CD4-positive, alpha-beta T cell treated with Interleukin-15 for 4 hours (primary cell): Measurements from ENCODE around the gene RPTOR.
"Not testable (repeated sequence)": the region's sequence is repeated elsewhere in the genome, so short reads cannot be mapped to it uniquely, and the experiment has no call there.

Experiments used
- DNase-seq: peaks from one replicate; pipeline ENCODE4 v3.0.0-alpha.2; 2020; ENCODE audit warnings: low spot score

RPTOR gene

DNA sequence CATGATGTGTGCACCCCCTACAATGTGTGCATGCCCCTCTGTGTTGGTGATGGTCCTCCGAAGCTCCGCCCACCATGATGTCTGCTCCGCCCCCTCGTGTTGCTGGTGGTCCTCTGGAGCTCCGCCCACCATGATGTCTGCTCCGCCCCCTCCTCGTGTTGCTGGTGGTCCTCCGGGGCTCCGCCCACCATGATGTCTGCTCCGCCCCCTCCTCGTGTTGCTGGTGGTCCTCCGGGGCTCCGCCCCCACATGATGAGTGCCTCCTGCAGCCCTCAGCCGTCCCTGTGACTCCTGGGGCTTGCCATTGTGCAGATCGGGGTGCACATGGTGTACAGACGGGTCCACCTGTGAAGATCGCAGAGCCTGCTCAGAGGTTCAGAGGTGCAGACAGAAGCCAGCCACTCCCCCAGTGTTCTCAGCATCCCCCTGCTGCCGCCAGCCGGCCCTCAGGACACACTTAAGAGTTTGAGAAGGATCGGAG lies 317.9 kb downstream of the RPTOR start:
- no peak for DNase-seq

DNA sequence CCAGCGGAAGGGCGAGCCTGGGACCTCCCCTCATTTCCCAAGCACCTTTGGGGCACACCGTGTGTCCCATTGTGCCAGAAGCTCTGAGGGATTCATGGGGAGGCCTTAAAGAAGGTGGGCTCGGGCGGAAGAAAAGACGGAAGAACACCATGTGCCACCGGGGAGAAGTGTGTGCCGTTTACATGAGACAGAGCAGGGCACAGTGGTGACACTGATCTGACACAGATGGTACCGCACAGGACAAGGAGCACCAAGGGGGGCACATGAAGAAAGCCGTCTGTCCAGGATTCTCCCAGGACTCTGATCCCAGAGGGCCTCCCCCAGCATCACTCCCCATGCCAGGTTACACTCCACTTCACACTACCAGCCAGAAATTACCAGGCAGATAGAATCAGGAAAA lies 318.3 kb downstream of the RPTOR start:
- no peak for DNase-seq

DNA sequence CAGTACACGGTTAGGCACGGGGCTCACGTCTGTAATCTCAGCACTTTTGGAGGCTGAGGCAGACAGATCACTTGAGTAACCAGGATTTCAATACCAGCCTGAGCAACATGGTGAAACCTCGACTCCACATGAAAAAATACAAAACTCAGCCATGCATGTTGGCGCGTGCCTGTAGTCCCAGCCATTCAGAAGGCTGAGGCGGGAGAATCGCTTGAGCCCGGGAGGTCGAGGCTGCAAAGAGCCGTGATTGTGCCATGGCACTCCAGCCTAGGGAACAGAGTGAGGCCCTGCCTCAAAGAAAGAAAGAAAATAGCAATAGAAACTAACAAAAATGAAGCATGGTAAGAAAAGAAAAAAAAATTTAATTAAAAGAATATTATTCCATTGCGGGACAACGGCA lies 319.0 kb downstream of the RPTOR start:
- no peak for DNase-seq

DNA sequence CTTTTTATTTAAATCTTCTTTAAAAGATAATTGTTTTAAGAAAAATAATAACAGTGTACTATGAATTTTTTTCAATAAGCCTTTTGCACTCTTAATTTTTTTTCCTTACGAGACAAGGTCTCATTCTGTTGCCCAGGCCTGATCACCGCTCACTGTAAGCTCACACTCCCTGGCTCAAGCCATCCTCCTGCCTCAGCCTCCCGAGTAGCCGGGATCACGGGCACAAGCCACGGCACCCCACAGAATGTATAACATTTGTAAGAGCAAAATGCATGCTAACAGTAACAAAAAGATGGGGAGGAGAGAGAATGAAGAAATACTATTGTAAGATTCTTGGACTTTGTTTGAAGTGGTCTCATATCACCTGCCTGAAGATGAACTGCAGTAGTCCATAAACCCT lies 320.1 kb downstream of the RPTOR start:
- DNase-seq = no peak

DNA sequence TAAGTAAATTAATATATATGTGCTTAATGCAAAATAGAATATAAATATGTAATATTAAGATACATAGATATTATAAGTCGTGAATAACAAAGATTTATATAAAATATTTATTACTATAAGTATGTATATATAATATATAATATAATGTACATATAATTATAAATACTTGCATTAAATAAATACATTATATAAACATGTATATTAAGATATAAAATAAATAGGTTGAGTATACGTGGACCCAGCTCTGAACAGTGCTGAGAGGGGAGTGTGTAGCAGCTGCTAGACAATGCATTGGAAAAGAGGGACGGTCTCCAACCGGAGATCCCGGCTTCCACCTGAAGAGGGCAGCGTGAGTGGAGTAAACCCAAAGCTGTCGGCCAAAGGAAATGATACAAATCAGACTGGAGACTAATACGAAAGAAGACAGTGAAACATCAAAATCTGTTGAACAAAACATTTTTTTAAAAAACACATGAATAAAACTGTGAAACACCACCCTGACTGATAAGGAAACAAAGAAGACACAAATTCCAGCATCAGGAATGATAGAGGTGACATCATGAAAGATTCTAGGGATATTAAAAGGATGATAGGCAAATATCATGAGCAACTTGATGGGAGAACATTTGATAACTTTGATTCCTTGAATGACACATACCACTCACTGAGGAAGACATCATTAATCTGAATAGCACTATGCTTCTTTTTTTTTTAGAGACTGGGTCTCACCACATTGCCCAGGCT lies 321.6 kb downstream of the RPTOR start:
- DNase-seq = peak; percentile 76

DNA sequence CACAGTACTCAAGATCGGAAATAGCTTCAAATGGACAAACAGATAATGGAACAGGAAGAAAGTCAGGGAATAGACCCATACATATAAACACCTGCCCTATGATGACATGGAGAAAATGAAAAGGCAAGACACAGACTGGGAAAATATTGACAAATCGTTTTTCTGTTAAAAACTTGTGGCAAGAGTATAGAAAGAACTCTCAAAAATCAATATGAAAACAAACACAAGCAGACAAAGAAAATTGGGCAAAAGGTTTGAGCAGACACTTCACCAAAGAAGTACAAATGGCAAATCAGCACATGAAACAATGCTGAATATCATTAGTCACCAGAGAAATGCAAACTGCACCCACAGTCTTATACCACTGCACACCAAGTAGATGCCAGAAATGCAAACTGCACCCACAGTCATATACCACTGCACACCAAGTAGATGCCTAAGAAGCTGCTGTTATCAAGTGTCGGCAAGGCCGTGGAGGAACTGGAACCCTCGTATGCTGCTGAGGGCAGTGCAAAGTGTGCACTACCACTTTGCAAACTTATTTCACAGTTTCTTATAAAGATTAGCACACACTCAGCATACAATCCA lies 323.5 kb downstream of the RPTOR start:
- no peak for DNase-seq

DNA sequence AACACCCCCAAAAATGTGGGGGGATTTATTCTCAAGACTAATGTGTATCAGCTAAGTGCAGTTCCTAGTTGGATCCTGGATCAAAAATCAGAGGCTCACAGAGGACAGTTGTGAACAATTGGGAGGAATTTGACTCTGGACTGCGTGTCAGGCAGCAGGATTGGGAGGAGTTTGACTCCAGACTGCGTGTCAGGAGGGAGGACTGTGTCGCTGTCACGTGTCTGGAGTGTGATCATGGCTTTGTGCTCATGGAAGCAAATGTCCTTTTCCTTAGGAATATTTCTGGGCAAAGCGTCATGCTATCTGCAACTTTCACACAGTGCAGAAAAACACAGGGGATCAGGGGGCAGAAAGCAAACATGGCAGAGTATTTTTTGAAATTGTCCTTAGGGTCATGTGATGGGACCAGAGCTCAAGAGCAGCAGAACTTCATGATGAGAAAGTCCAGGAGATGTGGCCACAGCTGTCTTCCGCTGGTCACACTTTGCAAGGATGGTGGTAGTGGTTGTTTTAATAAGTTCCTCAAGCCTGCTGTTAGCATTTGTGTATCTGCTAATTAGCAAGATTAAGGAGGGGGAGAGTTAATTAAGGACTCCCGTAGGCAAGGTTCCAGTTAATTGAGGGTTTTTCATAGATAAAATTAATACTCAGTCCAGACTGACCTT lies 325.0 kb downstream of the RPTOR start:
- DNase-seq = no peak

DNA sequence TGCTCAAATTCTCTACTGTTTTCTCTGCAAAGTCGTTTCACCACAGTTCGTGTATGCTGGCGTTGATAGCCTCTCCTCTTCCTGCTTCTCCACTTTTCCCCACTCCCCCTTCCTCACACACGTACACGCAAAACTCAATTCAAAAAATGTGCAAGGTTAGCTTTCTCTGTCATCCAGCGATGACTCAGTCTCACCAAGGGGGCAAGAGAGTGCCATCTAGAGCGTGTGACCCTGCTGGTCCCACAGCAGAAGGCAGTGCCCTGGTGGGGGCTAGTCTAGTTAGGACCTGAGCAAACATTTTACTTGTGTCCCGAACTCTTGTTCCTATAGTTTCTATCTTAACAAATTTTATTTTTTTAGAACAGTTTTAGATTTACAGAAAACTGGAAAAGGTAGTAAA lies 325.8 kb downstream of the RPTOR start:
- peak; percentile 19 for DNase-seq

DNA sequence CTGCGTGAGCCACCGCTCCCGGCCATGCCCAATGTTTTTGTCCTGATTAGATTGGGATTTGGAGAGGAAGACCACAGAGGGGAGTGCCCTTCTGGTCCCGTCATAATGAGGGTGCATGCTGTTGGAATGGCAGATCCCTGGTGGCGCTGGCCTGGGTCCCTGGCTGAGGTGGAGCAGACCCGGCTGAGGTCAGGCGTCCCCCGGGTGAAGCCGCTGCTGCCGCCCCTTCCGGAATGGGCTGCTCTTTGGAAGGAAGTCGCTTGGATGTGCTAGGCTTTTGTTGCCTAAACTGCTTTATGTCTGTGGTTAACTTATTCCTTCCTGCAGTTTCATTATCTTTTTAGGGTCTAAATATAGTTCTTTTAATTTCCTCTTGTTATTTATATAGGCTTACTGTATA lies 326.7 kb downstream of the RPTOR start:
- peak; percentile 19 for DNase-seq

DNA sequence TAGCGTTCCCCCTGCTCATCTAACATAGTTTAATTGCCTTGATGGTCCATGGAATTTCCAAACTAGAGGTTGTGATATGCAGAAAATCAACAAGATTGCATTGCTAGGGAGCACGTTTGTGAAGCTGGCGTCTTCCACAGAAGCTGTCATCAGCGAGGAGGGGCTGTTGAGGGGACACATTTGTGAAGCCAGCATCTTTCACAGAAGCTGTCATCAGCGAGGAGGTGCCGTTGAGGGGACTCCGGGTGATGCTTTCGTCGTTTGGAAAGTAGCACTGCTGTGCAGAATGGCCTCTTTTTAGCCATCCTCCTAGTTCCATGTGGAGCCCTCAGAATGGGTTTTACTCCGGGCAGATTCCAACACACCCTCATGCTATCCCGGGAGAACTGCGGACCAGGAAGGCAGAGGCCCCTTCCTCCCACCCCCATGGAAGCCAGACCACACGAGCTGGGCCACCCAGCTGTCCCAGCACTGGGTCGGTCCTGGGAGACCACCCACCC lies 327.4 kb downstream of the RPTOR start:
- no peak for DNase-seq

DNA sequence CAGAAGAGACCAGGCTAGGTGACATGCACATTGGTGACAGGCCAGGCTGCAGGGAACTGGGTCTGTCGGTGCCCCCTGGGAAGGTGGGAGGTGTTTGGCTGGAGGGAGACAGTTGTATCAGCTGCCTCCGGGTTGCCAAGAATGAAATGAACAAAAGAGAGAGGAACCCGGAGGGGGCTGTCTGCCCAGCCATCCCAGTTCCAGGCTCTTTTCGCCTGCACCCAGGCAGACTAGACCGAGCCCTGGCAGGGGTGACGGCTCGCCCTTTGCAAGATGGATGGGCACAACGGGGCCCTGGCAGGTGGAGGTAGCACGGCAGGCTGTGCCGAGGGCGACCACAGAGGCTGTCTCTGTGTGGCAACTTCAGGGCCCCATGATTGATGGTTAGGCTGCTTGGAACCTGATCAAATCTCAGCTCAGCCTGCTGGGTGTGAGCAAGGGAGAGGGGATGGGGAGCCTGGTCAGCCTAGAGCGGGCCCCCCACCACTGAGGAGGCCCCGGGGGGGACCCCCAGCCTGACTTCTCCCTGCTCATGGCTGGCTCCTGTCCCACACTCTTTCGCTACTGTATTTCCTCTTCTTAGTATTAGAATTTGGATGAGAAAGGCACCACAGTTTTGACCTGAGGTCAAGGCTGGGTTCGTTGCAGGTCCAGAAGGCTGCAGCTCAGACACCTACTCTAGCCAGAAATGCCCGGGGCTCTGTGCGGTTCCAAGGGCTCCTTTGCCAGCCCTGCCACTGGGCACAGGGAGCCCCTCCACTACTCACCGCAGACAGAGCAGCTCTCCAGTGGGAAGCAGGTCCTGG lies 328.1 kb downstream of the RPTOR start:
- no peak for DNase-seq

DNA sequence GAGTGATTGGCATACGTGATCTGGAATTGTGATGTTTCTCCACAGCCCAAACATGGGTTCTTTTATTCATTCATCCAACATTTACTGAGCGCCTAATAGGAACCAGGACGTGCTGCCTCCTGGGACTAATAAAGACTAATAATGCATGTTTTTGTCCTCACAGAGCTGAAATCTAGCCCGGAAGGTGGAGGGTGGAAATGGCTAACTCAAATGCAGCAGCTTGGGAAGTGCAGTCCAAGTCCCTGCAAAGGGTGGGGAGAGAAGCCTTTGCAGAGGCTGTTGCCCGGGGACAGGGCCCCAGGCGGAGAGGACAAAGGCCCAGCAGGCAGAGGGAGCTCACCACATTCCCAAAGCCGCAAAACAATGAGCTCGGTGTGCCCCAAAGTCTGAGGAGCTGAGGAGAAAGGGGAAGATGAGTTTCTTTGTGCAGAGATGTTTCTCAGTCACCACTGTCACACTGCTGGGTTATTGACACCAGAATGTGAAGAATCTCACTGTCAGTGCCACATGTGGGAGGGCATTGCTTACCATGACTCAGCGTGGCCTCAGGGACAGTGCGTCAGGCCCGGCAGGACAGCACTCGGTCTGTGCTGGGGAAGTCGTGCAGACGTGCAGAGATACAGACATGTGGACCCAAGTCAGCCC lies 328.8 kb downstream of the RPTOR start:
- no peak for DNase-seq

DNA sequence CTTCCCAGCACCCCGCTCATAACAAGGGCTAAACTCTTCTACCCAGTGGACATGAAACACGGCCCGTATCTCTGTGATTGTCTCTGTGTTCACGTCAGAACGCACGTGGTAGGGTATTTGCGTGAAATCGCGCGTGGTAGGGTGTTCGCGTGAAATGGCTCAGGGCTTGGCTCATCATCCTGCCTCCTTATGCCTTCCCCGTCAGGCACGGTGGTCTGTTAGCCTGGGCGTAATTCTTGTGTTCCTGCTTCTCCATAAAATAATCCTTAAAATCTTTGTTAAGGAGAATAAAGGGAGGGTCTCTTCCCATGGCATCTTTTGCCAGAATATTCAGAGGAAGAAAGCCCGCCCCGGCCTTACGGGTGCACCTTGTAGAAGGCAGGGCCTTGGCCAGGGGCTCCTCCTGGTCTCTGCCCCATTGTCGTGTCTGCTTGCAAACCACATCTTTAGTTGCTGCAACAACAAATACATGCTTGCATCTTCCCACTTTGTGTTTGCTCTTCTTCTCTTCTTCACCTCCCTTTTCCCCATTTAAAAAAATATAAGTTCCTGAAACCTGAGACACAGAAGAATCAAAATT lies 330.3 kb downstream of the RPTOR start:
- no peak for DNase-seq

DNA sequence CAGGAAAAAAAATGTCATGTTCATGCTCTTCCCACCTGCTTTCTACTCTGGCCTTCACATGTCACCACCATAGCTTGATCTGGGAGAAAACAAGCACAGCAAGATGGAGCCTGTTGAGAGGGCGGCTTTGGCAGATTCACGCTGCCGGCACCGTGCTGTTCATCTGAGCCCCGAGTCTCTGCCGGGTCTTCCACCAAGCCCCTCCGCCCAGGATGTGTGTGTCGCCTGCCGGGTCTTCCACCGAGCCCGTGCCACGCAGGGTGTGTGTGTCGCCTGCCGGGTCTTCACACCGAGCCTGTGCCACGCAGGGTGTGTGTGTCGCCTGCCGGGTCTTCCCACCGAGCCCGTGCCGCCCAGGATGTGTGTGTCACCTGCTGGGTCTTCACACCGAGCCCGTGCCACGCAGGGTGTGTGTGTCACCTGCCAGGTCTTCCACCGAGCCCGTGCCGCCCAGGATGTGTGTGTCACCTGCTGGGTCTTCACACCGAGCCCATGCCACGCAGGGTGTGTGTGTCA lies 330.9 kb downstream of the RPTOR start:
- not testable (repeated sequence) for DNase-seq

DNA sequence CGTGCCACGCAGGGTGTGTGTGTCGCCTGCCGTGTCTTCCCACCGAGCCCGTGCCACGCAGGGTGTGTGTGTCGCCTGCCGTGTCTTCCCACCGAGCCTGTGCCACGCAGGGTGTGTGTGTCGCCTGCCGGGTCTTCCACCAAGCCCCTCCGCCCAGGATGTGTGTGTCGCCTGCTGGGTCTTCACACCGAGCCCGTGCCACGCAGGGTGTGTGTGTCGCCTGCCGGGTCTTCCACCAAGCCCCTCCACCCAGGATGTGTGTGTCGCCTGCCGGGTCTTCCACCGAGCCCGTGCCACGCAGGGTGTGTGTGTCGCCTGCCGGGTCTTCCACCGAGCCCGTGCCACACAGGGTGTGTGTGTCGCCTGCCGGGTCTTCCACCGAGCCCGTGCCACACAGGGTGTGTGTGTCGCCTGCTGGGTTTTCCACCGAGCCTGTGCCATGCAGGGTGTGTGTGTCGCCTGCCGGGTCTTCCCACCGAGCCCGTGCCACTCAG lies 331.9 kb downstream of the RPTOR start:
- not testable (repeated sequence) for DNase-seq

DNA sequence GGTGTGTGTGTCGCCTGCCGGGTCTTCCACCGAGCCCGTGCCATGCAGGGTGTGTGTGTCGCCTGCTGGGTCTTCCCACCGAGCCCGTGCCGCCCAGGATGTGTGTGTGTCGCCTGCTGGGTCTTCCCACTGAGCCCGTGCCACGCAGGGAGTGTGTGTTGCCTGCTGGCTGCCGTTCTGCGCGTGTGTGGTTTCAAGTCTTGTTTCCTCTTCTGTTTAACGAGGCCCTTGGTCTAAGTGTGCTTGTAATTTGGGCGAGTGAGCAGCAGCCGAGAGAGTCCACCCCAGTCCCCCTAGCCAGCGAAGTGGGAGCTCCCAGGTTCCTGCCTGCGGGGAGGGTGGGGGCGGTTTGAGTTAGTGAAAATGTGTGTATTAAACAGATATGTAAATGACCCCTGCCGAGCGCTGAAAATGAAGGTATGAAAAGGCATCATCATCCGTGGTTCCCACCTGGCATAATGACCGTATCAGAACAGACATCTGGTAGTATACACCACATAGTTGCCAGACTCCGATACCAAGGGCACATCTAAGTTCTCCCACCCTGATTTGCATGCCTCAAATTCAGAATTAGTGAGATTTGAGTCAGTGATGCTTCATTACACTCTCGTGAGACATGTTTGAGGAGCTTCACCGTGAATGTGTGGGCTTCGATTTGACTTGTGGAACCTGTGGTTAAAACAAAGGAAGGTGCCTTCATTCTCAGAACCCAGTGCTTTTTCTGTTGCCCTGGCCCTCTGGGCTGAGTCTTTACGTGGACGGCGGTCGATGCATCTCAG lies 332.5 kb downstream of the RPTOR start:
- peak; percentile 68 for DNase-seq

DNA sequence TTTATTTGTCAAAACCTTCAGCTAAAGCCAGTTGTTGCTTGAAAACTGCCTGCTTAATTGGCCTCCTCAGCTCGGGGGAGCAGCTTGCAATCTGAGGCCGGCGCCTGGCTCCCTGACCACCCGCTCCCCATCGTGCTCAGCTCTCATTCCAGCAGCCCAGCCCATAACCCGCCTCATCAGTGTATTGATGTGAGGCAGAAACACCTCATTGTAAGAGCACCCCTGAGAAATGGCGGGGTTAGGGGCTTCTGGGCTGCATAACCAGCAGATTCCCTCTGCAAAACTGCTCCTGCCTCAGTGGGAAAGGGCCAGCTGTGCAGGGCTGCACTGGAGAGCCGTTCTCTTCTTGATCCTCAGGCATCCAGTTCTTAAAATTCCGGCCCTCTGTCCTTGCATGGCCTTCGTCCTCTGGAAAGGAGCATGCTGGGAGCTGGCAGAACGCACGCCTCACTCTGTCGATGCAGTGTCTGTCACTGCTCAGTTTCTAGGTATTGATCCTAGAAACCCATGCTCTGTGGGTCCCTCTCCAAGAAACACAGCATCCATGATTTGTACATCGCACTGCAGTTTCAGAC lies 333.2 kb downstream of the RPTOR start:
- no peak for DNase-seq

DNA sequence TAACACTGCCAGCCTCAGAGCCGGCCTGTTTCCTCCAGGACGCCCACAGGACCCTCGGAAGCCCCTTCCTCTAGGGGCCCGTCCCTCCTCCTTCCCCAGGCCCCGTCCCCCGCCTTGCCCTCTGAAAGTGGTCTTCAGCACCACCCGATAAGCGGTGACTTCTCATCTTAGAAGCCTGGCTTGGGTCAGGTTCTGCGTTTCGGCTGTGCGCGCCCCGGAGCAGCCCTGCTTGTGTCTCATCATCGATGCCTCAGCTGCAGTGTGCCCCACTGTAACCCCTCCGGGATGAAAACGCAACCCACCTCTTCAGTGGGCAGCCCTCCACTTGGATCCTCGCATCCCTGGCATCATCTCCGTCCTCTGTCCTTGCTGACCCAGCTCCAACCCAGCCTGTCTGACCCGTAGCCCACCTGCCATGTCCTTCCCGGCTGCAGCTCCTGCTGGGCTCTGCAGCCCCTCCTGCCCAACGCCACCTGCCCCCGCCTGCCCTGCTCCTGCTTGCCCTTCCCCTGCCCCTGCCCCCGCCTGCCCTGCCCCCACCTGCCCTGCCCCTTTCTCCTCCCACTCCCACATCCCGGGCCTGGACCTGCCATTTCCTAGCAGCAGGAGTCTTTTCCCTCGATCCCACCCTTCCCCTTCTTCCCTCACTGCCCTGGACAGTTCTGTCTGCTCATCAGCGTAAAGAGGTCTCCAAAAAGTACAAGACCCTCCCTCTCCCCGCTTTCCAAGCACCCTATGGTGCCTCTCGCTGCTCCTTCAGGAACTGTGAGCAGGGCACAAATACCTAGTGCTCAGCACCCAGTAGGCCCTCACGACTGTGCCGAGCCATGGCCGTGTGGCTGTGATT lies 334.5 kb downstream of the RPTOR start:
- DNase-seq = no peak
